Trophoblast cell (in vitro differentiated cells and primary cell): ENCODE data around the gene KCNMA1.
A peak's percentile ranks its signal among the peaks of the same experiment; 100 is the strongest.

Source experiments
- DNase-seq, 2 donors: peaks; one replicate each; pipeline ENCODE4 v3.0.0-alpha.2; 2016
- H2AFZ ChIP-seq: 2 replicates; pipeline ENCODE4 v1.6.1; 2013; ENCODE audit warnings: low read length, moderate library complexity, mild to moderate bottlenecking; ENCODE audit not compliant: insufficient read depth, poor library complexity
- H2AK5ac ChIP-seq: 2 replicates; pipeline ENCODE4 v1.6.1; 2013; ENCODE audit warnings: mild to moderate bottlenecking, low read length
- H2BK120ac ChIP-seq: 2 replicates; pipeline ENCODE4 v1.6.1; 2013; ENCODE audit warnings: low read length, mild to moderate bottlenecking, moderate library complexity; ENCODE audit not compliant: insufficient read depth, poor library complexity
- H2BK12ac ChIP-seq: 2 replicates; pipeline ENCODE4 v1.6.1; 2013; ENCODE audit warnings: mild to moderate bottlenecking, low read length, moderate library complexity
- H2BK5ac ChIP-seq: 2 replicates; pipeline ENCODE4 v1.6.1; 2013; ENCODE audit warnings: low read length, low read depth, moderate library complexity, mild to moderate bottlenecking; ENCODE audit not compliant: poor library complexity
- H3K14ac ChIP-seq: 2 replicates; pipeline ENCODE4 v1.6.1; 2013; ENCODE audit warnings: mild to moderate bottlenecking, low read length
- H3K18ac ChIP-seq: 2 replicates; pipeline ENCODE4 v1.6.1; 2013; ENCODE audit warnings: mild to moderate bottlenecking, low read length
- H3K23ac ChIP-seq: 2 replicates; pipeline ENCODE4 v1.6.1; 2013; ENCODE audit warnings: low read length
- H3K27ac ChIP-seq: 2 replicates; pipeline ENCODE4 v1.5.1; 2013; ENCODE audit warnings: low read depth, mild to moderate bottlenecking, inconsistent platforms, low read length, moderate library complexity
- H3K27me3 ChIP-seq: 2 replicates; pipeline ENCODE4 v1.6.1; 2013; ENCODE audit warnings: inconsistent platforms, mild to moderate bottlenecking, low read length, moderate library complexity; ENCODE audit not compliant: insufficient read depth
- H3K36me3 ChIP-seq, 2 experiments: 1 replicate in 1 of 2; 2 replicates in 1 of 2; pipeline ENCODE4 v1.6.1; 2013; ENCODE audit warnings: low read length in 2 of 2, mild to moderate bottlenecking in 2 of 2, moderate library complexity in 1 of 2; ENCODE audit not compliant: insufficient read depth in 2 of 2, control insufficient read depth in 1 of 2
- H3K4ac ChIP-seq: 2 replicates; pipeline ENCODE4 v1.6.1; 2013; ENCODE audit warnings: low read depth, mild to moderate bottlenecking, low read length, moderate library complexity
- H3K4me1 ChIP-seq, 2 experiments: 1 replicate in 1 of 2; 2 replicates in 1 of 2; pipeline ENCODE4 v1.6.1; 2013; ENCODE audit warnings: low read length in 2 of 2, mild to moderate bottlenecking in 2 of 2, moderate library complexity in 1 of 2; ENCODE audit not compliant: insufficient read depth in 2 of 2, control insufficient read depth in 1 of 2
- H3K4me2 ChIP-seq: 2 replicates; pipeline ENCODE4 v1.6.1; 2013; ENCODE audit warnings: inconsistent platforms, mild to moderate bottlenecking, low read length, moderate library complexity
- H3K4me3 ChIP-seq: 2 replicates; pipeline ENCODE4 v1.5.1; 2013; ENCODE audit warnings: mild to moderate bottlenecking, low read depth, low read length, inconsistent platforms
- H3K79me1 ChIP-seq: one replicate; pipeline ENCODE4 v1.6.1; 2013; ENCODE audit warnings: low read length
- H3K79me2 ChIP-seq: 2 replicates; pipeline ENCODE4 v1.6.1; 2013; ENCODE audit warnings: low read length, mild to moderate bottlenecking; ENCODE audit not compliant: control insufficient read depth, insufficient read depth, poor library complexity
- H3K9ac ChIP-seq: 2 replicates; pipeline ENCODE4 v1.6.1; 2013; ENCODE audit warnings: mild to moderate bottlenecking, low read length
- H3K9me3 ChIP-seq: 2 replicates; pipeline ENCODE4 v1.6.1; 2013; ENCODE audit warnings: low read depth, mild to moderate bottlenecking, control low read depth, inconsistent platforms, low read length; ENCODE audit not compliant: insufficient read depth
- H4K12ac ChIP-seq: 2 replicates; pipeline ENCODE4 v1.6.1; 2013; ENCODE audit warnings: low read depth, mild to moderate bottlenecking, low read length, moderate library complexity
- H4K8ac ChIP-seq: 2 replicates; pipeline ENCODE4 v1.6.1; 2013; ENCODE audit warnings: low read depth, mild to moderate bottlenecking, low read length, moderate library complexity
- H4K91ac ChIP-seq: one replicate; pipeline ENCODE4 v1.6.1; 2013; ENCODE audit warnings: low read depth, mild to moderate bottlenecking, low read length, moderate library complexity
- WGBS: extraction: QIAGEN DNeasy Blood & Tissue Kit; methylation state at CpG from one replicate; pipeline ENCODE4 v1.1.7; 2013; ENCODE audit warnings: missing lambda C conversion rate; ENCODE audit not compliant: insufficient read length, insufficient coverage; ENCODE audit errors: extremely low coverage; 5-methylcytosine and 5-hydroxymethylcytosine counted together

Gene KCNMA1

DNA sequence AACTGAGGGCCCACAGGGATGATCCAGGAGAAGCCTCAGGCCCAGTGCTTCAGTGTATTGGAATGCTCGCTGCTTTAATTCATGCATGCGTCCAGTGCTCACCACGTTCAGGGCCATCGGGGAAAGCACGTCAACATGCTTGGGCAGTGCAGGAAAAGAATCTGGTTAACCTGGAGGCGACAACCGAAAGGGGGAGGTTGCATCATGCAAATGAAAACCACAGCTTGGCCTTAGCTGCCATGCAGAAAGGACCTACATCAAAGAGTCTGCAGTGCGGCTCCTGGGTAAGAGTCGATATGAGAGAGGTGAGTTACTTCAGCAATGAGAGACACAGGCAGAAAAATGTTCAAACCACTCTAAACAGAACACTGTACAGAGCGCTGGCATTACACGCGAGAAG, 440.1 kb downstream of the KCNMA1 start:
- Histone ChIP-seq H3K79me1 (peaks cover 34% of the 10 kb centered on the region), H3K27me3 (no peaks in the 10 kb centered on the region), H3K14ac (peak overlapping the region; percentile 34), H3K9ac (no peak overlapping the region), H2BK120ac (peak overlapping the region; percentile 52), H4K12ac (peak overlapping the region; percentile 47), H3K4ac (peak overlapping the region; percentile 38), H4K8ac (peak overlapping the region; percentile 61), H3K9me3 (no peaks in the 10 kb centered on the region), H3K4me1 (peaks cover 14 to 29% of the 10 kb centered on the region in 2 experiments), H2AK5ac (no peak overlapping the region), H2BK12ac (peak overlapping the region; percentile 55), H3K36me3 (no peaks in the 10 kb centered on the region), H4K91ac (peak overlapping the region; percentile 76), H3K4me2 (no peak overlapping the region), H2AFZ (no peak overlapping the region), H3K27ac (peak overlapping the region; percentile 85), H2BK5ac (peak overlapping the region; percentile 28), H3K23ac (no peak overlapping the region), H3K18ac (no peak overlapping the region), H3K79me2 (peaks cover 3% of the 10 kb centered on the region), H3K4me3 (no peak overlapping the region)
- peak; percentile 94 for DNase-seq
- WGBS = no CpG with 5 or more reads among the region's 12 CpGs

DNA sequence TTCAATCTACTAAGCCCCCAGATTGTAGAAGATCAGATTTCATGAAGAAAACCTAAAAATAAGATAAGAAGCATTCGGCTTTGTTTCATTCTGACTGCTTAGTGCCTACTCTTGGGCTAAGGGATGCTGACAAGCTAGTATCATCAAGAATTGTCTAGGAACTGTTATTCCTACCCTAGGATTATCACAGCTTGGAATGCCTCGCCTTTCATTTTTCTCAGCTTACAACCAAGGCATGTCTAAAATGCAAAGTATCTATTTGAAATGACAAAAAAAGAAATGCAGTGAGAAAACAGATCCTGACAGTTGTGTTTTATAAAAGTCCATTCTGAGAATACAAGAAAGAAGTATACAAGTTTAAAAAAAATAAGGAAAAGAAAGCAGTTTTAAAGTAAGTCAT, 441.0 kb downstream of the KCNMA1 start:
- Histone ChIP-seq H3K36me3 (no peaks in the 10 kb centered on the region), H3K27ac (peak overlapping the region; percentile 45), H3K27me3 (no peaks in the 10 kb centered on the region), H3K79me2 (peaks cover 3% of the 10 kb centered on the region), H4K8ac (no peak overlapping the region), H3K14ac (no peak overlapping the region), H3K9ac (no peak overlapping the region), H4K12ac (no peak overlapping the region), H3K9me3 (no peaks in the 10 kb centered on the region), H3K4me2 (no peak overlapping the region), H2BK120ac (peak overlapping the region; percentile 38), H2AFZ (no peak overlapping the region), H2BK12ac (no peak overlapping the region), H3K18ac (no peak overlapping the region), H2BK5ac (no peak overlapping the region), H2AK5ac (no peak overlapping the region), H3K4me1 (peaks cover 14 to 27% of the 10 kb centered on the region in 2 experiments), H4K91ac (no peak overlapping the region), H3K4ac (no peak overlapping the region), H3K79me1 (peaks cover 31% of the 10 kb centered on the region), H3K4me3 (no peak overlapping the region), H3K23ac (no peak overlapping the region)
- WGBS = no CpG with 5 or more reads among the region's 2 CpGs
- DNase-seq = peak; percentile 15 to 65

- H3K27ac ChIP-seq = peak overlapping the region; percentile 93
These were observed 442.5 kb downstream of the KCNMA1 start for GRCh38 chr10:77195101-77195500.

DNA sequence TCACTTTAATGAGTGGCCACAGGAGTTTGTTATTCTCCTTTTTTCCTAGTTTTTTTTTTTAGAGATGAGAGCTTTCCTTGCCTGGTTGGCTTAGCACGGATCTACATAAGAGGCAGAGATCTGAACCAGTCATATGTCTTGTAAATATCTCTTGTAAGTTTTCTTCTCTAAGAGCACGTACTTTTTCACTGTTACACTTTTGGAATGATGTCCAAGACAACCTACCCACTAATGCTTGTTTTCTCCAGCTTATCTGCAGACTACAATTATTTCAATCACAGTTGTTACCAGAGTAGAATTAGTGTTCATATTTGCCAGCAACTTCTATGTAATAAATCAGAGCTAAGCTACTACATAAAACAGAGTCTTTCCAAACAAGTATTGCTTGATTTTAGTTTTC, 444.6 kb downstream of the KCNMA1 start:
- no peak overlapping the region for H3K4me3 ChIP-seq
- no peak overlapping the region for H2BK120ac ChIP-seq
- no peaks in the 10 kb centered on the region for H3K36me3 ChIP-seq
- no peak overlapping the region for H3K9ac ChIP-seq
- H3K27me3 ChIP-seq = no peaks in the 10 kb centered on the region
- no peak overlapping the region for H2AK5ac ChIP-seq
- no peak for DNase-seq
- no peak overlapping the region for H2BK12ac ChIP-seq
- H3K4ac ChIP-seq = no peak overlapping the region
- no peak overlapping the region for H3K18ac ChIP-seq
- no peak overlapping the region for H4K12ac ChIP-seq
- no peak overlapping the region for H3K4me2 ChIP-seq
- peaks cover 34% of the 10 kb centered on the region for H3K79me1 ChIP-seq
- H3K9me3 ChIP-seq = no peaks in the 10 kb centered on the region
- H4K8ac ChIP-seq = no peak overlapping the region
- peaks cover 5% of the 10 kb centered on the region for H3K79me2 ChIP-seq
- no peak overlapping the region for H2AFZ ChIP-seq
- H3K23ac ChIP-seq = no peak overlapping the region
- H3K4me1 ChIP-seq = peaks cover 21 to 25% of the 10 kb centered on the region in 2 experiments
- WGBS = no CpG with 5 or more reads among the region's 2 CpGs
- no peak overlapping the region for H2BK5ac ChIP-seq
- H3K27ac ChIP-seq = no peak overlapping the region
- H4K91ac ChIP-seq = no peak overlapping the region
- no peak overlapping the region for H3K14ac ChIP-seq

More at GRCh38 chr10:77195101-77195500, 442.5 kb downstream of the KCNMA1 start:
- Histone ChIP-seq H3K79me1 (peaks cover 31% of the 10 kb centered on the region), H4K91ac (no peak overlapping the region), H2AK5ac (no peak overlapping the region), H3K4me3 (no peak overlapping the region), H3K9ac (no peak overlapping the region), H2BK5ac (no peak overlapping the region), H3K36me3 (no peaks in the 10 kb centered on the region), H2BK120ac (no peak overlapping the region), H3K18ac (no peak overlapping the region), H3K4me1 (peaks cover 14 to 20% of the 10 kb centered on the region in 2 experiments), H3K9me3 (no peaks in the 10 kb centered on the region), H4K8ac (no peak overlapping the region), H3K14ac (no peak overlapping the region), H4K12ac (no peak overlapping the region), H3K27me3 (no peaks in the 10 kb centered on the region), H3K4me2 (no peak overlapping the region), H2AFZ (no peak overlapping the region), H3K79me2 (peaks cover 3% of the 10 kb centered on the region), H3K4ac (no peak overlapping the region), H2BK12ac (no peak overlapping the region), H3K23ac (no peak overlapping the region)
- WGBS = no CpG with 5 or more reads among the region's 2 CpGs
- peak; percentile 71 to 79 for DNase-seq
